ENCODE measurements around the gene NPAS2.

The NPAS2 gene

DNA sequence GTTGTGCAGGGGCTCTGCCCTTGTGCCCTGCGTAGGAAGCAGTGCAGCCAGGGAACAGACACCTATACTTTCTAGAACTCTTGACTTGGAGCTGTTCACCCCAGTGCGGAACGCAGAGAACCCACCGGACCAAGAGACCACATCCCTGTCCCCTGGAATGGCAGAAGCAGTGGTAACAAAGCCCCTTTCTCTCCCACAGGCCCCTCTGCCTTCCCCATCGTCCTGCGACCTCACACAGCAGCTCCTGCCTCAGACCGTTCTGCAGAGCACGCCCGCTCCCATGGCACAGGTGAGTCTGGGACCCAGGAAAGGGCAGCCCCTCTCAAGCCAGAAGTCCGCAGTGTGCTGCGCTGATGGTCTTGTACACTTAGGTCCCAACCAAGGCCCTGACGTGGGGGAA, 157.6 kb downstream of the NPAS2 start:
- DNase-seq (ENCODE audit: low read depth), result no peak
- TF ChIP-seq, protein P1, sequence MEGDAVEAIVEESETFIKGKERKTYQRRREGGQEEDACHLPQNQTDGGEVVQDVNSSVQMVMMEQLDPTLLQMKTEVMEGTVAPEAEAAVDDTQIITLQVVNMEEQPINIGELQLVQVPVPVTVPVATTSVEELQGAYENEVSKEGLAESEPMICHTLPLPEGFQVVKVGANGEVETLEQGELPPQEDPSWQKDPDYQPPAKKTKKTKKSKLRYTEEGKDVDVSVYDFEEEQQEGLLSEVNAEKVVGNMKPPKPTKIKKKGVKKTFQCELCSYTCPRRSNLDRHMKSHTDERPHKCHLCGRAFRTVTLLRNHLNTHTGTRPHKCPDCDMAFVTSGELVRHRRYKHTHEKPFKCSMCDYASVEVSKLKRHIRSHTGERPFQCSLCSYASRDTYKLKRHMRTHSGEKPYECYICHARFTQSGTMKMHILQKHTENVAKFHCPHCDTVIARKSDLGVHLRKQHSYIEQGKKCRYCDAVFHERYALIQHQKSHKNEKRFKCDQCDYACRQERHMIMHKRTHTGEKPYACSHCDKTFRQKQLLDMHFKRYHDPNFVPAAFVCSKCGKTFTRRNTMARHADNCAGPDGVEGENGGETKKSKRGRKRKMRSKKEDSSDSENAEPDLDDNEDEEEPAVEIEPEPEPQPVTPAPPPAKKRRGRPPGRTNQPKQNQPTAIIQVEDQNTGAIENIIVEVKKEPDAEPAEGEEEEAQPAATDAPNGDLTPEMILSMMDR (IDR thresholded peaks at IDR 0.05; ENCODE audit: control insufficient read depth, insufficient read depth, low read depth, low read length, missing control alignments), result no peak
- no peak overlapping the region for H3K4me3 ChIP-seq (ENCODE audit: control insufficient read depth, low read depth, low read length)

DNA sequence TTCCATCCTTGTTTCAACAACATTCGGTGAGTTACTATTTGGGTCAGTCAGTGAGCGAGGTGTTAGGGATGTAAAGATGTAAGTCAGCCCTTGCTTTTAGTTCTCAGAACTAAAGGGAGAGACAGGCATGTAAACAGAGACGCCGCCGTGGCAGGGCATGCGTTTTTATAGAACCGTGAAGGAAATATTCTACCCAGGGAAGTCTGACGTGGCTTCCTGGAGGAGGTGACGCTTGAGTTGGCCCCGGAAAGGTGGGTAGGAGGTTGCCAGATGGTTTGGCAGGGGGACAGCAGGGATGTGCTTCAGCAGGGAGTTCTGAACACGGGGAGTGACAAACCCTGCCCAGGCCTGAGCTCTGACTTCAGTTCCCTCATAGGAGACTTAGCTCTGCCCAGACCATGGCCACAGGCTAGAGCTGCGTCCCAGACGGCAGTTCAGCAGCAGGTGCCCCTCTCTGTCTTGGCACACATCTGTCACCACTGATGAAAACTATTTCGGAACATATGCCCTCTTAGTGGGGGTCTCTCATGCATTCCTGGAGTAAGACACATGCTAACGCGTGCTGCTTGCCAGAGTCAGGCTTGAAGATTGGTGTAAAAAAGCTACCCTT, 158.7 kb downstream of the NPAS2 start:
- DNase-seq (ENCODE audit: low read depth), result no peak
- TF ChIP-seq, protein P1 (IDR thresholded peaks at IDR 0.05; ENCODE audit: control insufficient read depth, insufficient read depth, low read depth, low read length, missing control alignments), result no peak
- no peak overlapping the region for H3K4me3 ChIP-seq (ENCODE audit: control insufficient read depth, low read depth, low read length)

DNA sequence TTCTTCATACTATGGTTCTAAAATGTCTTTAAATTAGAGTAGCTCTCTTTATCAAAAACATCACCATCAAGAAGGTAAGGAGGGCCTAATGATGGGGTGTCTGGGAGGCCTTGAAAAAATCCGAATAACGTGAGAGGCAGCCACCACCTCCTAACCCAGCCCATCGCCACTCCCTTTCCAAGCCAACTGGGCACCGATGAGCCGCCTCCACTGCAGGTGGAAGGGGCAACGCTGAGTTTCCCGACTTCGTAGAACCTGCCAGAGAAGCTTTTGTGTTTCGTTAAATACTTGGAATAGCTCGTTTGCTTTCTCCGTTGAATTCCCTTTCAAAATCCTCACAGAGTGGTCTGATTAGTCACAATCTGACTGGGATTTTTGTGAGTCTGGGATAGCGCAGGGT, 160.1 kb downstream of the NPAS2 start:
- no peak overlapping the region for H3K4me3 ChIP-seq (ENCODE audit: control insufficient read depth, low read depth, low read length)
- TF ChIP-seq, protein P1 (IDR thresholded peaks at IDR 0.05; ENCODE audit: control insufficient read depth, insufficient read depth, low read depth, low read length, missing control alignments), result no peak
- DNase-seq (ENCODE audit: low read depth), result no peak

DNA sequence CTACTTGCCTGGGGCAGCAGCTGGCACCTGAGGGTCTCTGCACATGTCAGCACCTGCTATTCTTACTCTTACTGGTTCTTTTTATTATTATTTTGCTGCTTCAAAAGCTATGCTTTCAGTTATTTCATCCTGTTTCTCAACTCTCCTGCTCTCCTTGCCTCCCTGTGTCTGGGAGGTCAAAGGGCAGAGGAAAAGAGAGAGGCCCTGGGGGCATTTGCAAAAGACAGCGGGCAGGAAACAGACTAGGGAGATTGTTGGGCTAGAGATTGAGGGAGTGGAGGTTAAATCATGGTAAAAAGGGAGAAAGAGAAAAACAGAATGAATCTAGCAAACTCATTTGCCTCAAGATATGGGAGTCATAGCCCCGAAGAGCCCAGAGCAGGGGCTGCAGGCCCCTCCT, 161.1 kb downstream of the NPAS2 start:
- TF ChIP-seq, protein P1 (IDR thresholded peaks at IDR 0.05; ENCODE audit: control insufficient read depth, insufficient read depth, low read depth, low read length, missing control alignments), result no peak
- DNase-seq (ENCODE audit: low read depth), result no peak
- no peak overlapping the region for H3K4me3 ChIP-seq (ENCODE audit: control insufficient read depth, low read depth, low read length)

DNA sequence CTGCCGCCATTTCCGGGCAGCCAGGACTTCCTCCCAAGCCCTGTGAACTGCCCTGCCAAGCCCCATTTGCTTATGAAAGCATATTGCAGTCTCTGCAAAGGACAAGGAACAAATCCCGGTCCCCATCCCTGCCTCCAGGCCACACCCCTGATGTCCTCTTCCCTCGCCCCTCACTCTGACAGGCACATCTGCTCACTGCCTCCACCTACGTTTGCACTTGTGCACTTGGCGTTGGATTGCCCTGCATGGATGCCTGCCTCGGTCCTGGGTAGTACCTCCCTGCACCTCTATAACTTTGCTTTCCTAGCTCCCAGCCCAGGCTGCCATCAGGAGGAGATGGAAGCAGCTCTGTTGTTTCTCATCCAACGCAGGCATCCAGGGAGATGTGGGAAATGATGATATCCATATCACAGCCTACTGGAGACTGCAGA, 162.5 kb downstream of the NPAS2 start:
- TF ChIP-seq, protein P1 (IDR thresholded peaks at IDR 0.05; ENCODE audit: control insufficient read depth, insufficient read depth, low read depth, low read length, missing control alignments), result no peak
- H3K4me3 ChIP-seq (ENCODE audit: control insufficient read depth, low read depth, low read length), result no peak overlapping the region
- no peak for DNase-seq (ENCODE audit: low read depth)

DNA sequence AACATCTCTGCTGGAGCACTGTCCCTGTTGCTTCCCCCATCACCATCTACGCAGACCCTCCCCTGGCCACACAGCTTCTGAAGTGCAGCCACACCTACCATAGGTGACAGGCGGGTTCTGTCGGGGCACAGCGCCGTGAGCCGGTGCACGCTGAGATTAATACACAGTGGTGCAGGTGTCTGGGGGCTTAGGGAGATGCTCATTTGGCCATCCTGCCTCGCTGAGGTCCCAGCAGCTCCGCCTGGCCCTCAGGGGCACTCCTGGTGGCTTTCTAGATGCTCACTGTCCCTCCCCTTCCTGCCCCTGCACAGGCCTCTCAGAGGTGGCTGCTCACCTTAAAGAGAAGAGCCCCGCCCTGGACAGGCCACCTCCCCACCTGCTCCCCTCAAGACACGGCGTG, 163.3 kb downstream of the NPAS2 start:
- TF ChIP-seq, protein P1 (IDR thresholded peaks at IDR 0.05; ENCODE audit: control insufficient read depth, insufficient read depth, low read depth, low read length, missing control alignments), result no peak
- DNase-seq (ENCODE audit: low read depth), result no peak
- no peak overlapping the region for H3K4me3 ChIP-seq (ENCODE audit: control insufficient read depth, low read depth, low read length)

All from AG09309 (cell line).